A673 (cell line): Measurements from ENCODE around the gene SEMA3A. TPM values are rescaled to one million over a fixed set of nuclear protein-coding genes. Genes with fewer than 3 reads are reported as not detected.

Experiments used
- BruUV-seq: library from RNA; stranded (reverse); fragments of 400-500 nt; replicated peaks from 2 replicates; lab custom pipeline; 2021; lab: Mats Ljungman, UMichigan
- CTCF ChIA-PET: fragments of 300-600 bp; sonication (Branson Sonifier 250); formaldehyde crosslinking; loops from one replicate; lab custom pipeline; 2022; ENCODE audit warnings: antibody characterized with exemption; lab: Charles Lee
- POLR2A ChIA-PET: fragments of 300-600 bp; sonication (Branson Sonifier 250); formaldehyde crosslinking; loops from one replicate; lab custom pipeline; 2022; ENCODE audit warnings: antibody characterized with exemption; ENCODE audit not compliant: low non-redundant PET; lab: Charles Lee
- DNase-seq: peaks from one replicate; pipeline ENCODE4 v3.0.0-alpha.2; 2015; ENCODE audit warnings: low spot score
- H3K27ac ChIP-seq: fragments of 200-600 bp; sonication (generic); 2 replicates; pipeline ENCODE4 v1.5.1; 2016; ENCODE audit warnings: mixed run types, low read depth, mild to moderate bottlenecking, mixed read lengths, antibody characterized with exemption, low read length; ENCODE audit not compliant: poor library complexity, severe bottlenecking
- H3K27me3 ChIP-seq: fragments of 200-600 bp; sonication (generic); replicated peaks from 2 replicates; pipeline ENCODE4 v1.6.1; 2017; ENCODE audit warnings: mixed run types, low read depth, mild to moderate bottlenecking, mixed read lengths, antibody characterized with exemption, low read length; ENCODE audit not compliant: insufficient read depth, poor library complexity
- H3K36me3 ChIP-seq: fragments of 200-600 bp; sonication (generic); 2 replicates; pipeline ENCODE4 v1.6.1; 2016; ENCODE audit warnings: mixed run types, mild to moderate bottlenecking, mixed read lengths, antibody characterized with exemption, low read length; ENCODE audit not compliant: insufficient read depth, poor library complexity, severe bottlenecking
- H3K4me1 ChIP-seq: fragments of 200-600 bp; sonication (generic); 2 replicates; pipeline ENCODE4 v1.6.1; 2017; ENCODE audit warnings: mixed run types, mild to moderate bottlenecking, mixed read lengths, antibody characterized with exemption, low read length; ENCODE audit not compliant: insufficient read depth, poor library complexity, severe bottlenecking
- H3K4me3 ChIP-seq: fragments of 200-600 bp; sonication (generic); 2 replicates; pipeline ENCODE4 v1.5.1; 2016; ENCODE audit warnings: low read depth, mixed run types, mild to moderate bottlenecking, mixed read lengths, low read length; ENCODE audit not compliant: poor library complexity, severe bottlenecking
- H3K9me3 ChIP-seq: fragments of 200-600 bp; sonication (generic); 2 replicates; pipeline ENCODE4 v1.6.1; 2016; ENCODE audit warnings: mixed run types, low read depth, mild to moderate bottlenecking, mixed read lengths, antibody characterized with exemption, low read length; ENCODE audit not compliant: poor library complexity, severe bottlenecking
- CTCF ChIP-seq: fragments of 300-800, 200-600 bp; sonication (generic); conservative IDR thresholded peaks from 2 replicates; pipeline ENCODE4 v1.5.1; 2017; ENCODE audit warnings: low read depth, mild to moderate bottlenecking, antibody characterized with exemption, low read length, moderate library complexity, mixed read lengths
- EZH2 ChIP-seq: fragments of 200-600 bp; sonication (generic); IDR thresholded peaks from 2 replicates; pipeline ENCODE4 v1.6.1; 2017; ENCODE audit warnings: borderline replicate concordance, low read depth, mild to moderate bottlenecking, mixed read lengths, antibody characterized with exemption, low read length; ENCODE audit not compliant: poor library complexity, severe bottlenecking
- intact Hi-C: fragments of 100-400 bp; cut with micrococcal nuclease; formaldehyde crosslinking; loops from one replicate; pipeline ENCODE4 v1.10.0; 2022; ENCODE audit not compliant: unreplicated experiment
- total RNA-seq: library from RNA; stranded (reverse); gene quantifications from 2 replicates; pipeline ENCODE4 v1.2.3, GENCODE V29; 2021

The SEMA3A gene
- total RNA-seq, 1 experiment from 2014 or later, result 22.8 TPM

- no TSS peak for BruUV-seq
- TF ChIP-seq CTCF, result no peak
- H3K9me3 ChIP-seq, result no peaks in the 10 kb centered on the region
- peak; percentile 75 for DNase-seq
- no peaks in the 10 kb centered on the region for H3K36me3 ChIP-seq
- no peaks in the 10 kb centered on the region for H3K27me3 ChIP-seq
- H3K4me1 ChIP-seq, result peaks cover 22% of the 10 kb centered on the region
- POLR2A ChIA-PET, result interaction anchor here (0.6 kb wide), 1 partner anchor 76 kb away, joined by 3 read pairs; no protein-coding TSS in a partner anchor
- CTCF ChIA-PET, result no interaction called here
- H3K27ac ChIP-seq, result peak overlapping the region; percentile 52
- intact Hi-C loops, result no loop called here
- H3K4me3 ChIP-seq, result no peak overlapping the region
Observed at GRCh38 chr7:84060760-84061261, 133.8 kb downstream of the SEMA3A start.

- Histone ChIP-seq H3K9me3 (no peaks in the 10 kb centered on the region), H3K27me3 (no peaks in the 10 kb centered on the region), H3K27ac (peak overlapping the region; percentile 52), H3K4me3 (no peak overlapping the region), H3K4me1 (peaks cover 22% of the 10 kb centered on the region), H3K36me3 (no peaks in the 10 kb centered on the region)
- TF ChIP-seq CTCF, result no peak
- TF ChIP-seq EZH2, result no peak
- POLR2A ChIA-PET, result interaction anchor here (0.6 kb wide), 2 partner anchors 14 to 77 kb away, joined by 3 read pairs; no protein-coding TSS in a partner anchor
- no peak for DNase-seq
- TSS peak; percentile 74 for BruUV-seq
- CTCF ChIA-PET, result no interaction called here
- intact Hi-C loops, result no loop called here
Observed at GRCh38 chr7:84060000-84060399, 134.6 kb downstream of the SEMA3A start.

- BruUV-seq, result no TSS peak
- POLR2A ChIA-PET, result no interaction called here
- CTCF ChIA-PET, result no interaction called here
Observed at GRCh38 chr7:84058311-84059076, 136.1 kb downstream of the SEMA3A start.

More at GRCh38 chr7:84058311-84059076, 136.1 kb downstream of the SEMA3A start:
- H3K4me1 ChIP-seq, result peaks cover 22% of the 10 kb centered on the region
- intact Hi-C loops, result no loop called here
- H3K27ac ChIP-seq, result no peak overlapping the region
- TF ChIP-seq EZH2 (no peak), CTCF (no peak)
- H3K4me3 ChIP-seq, result no peak overlapping the region
- no peaks in the 10 kb centered on the region for H3K36me3 ChIP-seq
- DNase-seq, result no peak
- no peaks in the 10 kb centered on the region for H3K27me3 ChIP-seq
- H3K9me3 ChIP-seq, result no peaks in the 10 kb centered on the region
